Testis (tissue), 3 donors: Measurements from ENCODE around the gene RAB36. TPM values are rescaled to one million over a fixed set of nuclear protein-coding genes. Genes with fewer than 3 reads are reported as not detected.
"Not testable (repeated sequence)": the region's sequence is repeated elsewhere in the genome, so short reads cannot be mapped to it uniquely, and the experiment has no call there.

Experiments
- DNase-seq: peaks from one replicate; pipeline ENCODE4 v3.0.0-alpha.2; 2019
- H3K27ac ChIP-seq, 2 donors: fragments of 200-600 bp; sonication (generic); one replicate each; pipeline ENCODE4 v1.5.1; 2019
- H3K27me3 ChIP-seq: fragments of 200-600 bp; sonication (generic); one replicate; pipeline ENCODE4 v1.5.1; 2019
- H3K36me3 ChIP-seq: fragments of 200-600 bp; sonication (generic); one replicate; pipeline ENCODE4 v1.5.1; 2017; ENCODE audit warnings: low read depth; ENCODE audit errors: missing control alignments
- H3K4me1 ChIP-seq: fragments of 200-600 bp; sonication (generic); one replicate; pipeline ENCODE4 v1.5.1; 2019
- H3K4me3 ChIP-seq, 2 donors: fragments of 200-600 bp; sonication (generic); one replicate each; pipeline ENCODE4 v1.5.1; 2017 to 2019
- H3K9me3 ChIP-seq: fragments of 200-600 bp; sonication (generic); one replicate; pipeline ENCODE4 v1.5.1; 2017
- CTCF ChIP-seq, 3 experiments: fragments of 450-650 bp in 2 of 3; fragments of 200-600 bp in 1 of 3; sonication (generic) in 1 of 3; IDR thresholded peaks; one replicate each; pipeline ENCODE4 v1.5.1; 2016 to 2019; ENCODE audit warnings: antibody characterized with exemption in 3 of 3, mild to moderate bottlenecking in 2 of 3, moderate library complexity in 1 of 3
- POLR2A ChIP-seq: fragments of 450-650 bp; IDR thresholded peaks from one replicate; pipeline ENCODE4 v1.6.1; 2017; ENCODE audit warnings: antibody characterized with exemption, mild to moderate bottlenecking, moderate library complexity
- whole genome bisulfite sequencing, 2 donors: methylation state at CpG; one replicate each; pipeline ENCODE4 v1.1.5; 2018; 5-methylcytosine and 5-hydroxymethylcytosine counted together
- intact Hi-C: fragments of 100-400 bp; cut with DNase I; formaldehyde crosslinking; loops from one replicate; pipeline ENCODE4 v1.15.1; 2023; ENCODE audit warnings: low total_unique reads
- polyA plus RNA-seq: library from polyadenylated mRNA; stranded (reverse); fragments of 350-450 nt; fragmentation: Illumina TruSeq; extraction: RNeasy Lipid Tissue Mini Kit (QIAGEN cat#74804); gene quantifications from one replicate; pipeline ENCODE4 v1.2.3, GENCODE V29; 2014; ENCODE audit warnings: low read depth, low replicate concordance; ENCODE audit not compliant: insufficient read depth
- total RNA-seq, 2 donors: library from RNA; depleted of rRNA; stranded (reverse); fragments of >200 nt; gene quantifications; one replicate each; pipeline ENCODE4 v1.2.3, GENCODE V29; 2016

Gene RAB36
- total and polyA plus RNA-seq, 3 donors from 2014 or later: 7.4 to 11.1 (median 7.5) TPM

GRCh38 chr22:23130697-23131096 is 14.6 kb upstream of the RAB36 start:
- DNase-seq: no peak
- H3K4me1 ChIP-seq: peaks cover 4% of the 10 kb centered on the region
- no peaks in the 10 kb centered on the region for H3K27me3 ChIP-seq
- TF ChIP-seq CTCF (IDR thresholded peaks at IDR 0.05) (no peak), POLR2A (no peak)
- no peak overlapping the region for H3K27ac ChIP-seq
- no peaks in the 10 kb centered on the region for H3K36me3 ChIP-seq
- no peaks in the 10 kb centered on the region for H3K9me3 ChIP-seq
- intact Hi-C loops: no loop called here
- WGBS, 2 donors: 85 to 87% methylated on average over 2 to 3 of the region's 3 CpGs
- no peak overlapping the region for H3K4me3 ChIP-seq

- Histone ChIP-seq H3K4me3 (no peak overlapping the region), H3K27ac (no peak overlapping the region), H3K9me3 (no peaks in the 10 kb centered on the region), H3K36me3 (no peaks in the 10 kb centered on the region), H3K4me1 (peaks cover 4% of the 10 kb centered on the region), H3K27me3 (no peaks in the 10 kb centered on the region)
- no peak for DNase-seq
- TF ChIP-seq POLR2A: no peak
- 77 to 92% methylated on average over 6 of the region's 6 CpGs for WGBS, 2 donors
- intact Hi-C loops: no loop called here
These were observed 13.3 kb upstream of the RAB36 start for GRCh38 chr22:23131931-23132330.

- H3K27me3 ChIP-seq: no peaks in the 10 kb centered on the region
- DNase-seq: no peak
- H3K4me1 ChIP-seq: peaks cover 4% of the 10 kb centered on the region
- intact Hi-C loops: no loop called here
- no peaks in the 10 kb centered on the region for H3K36me3 ChIP-seq
- H3K4me3 ChIP-seq: no peak overlapping the region
- H3K27ac ChIP-seq: no peak overlapping the region
- TF ChIP-seq CTCF (IDR thresholded peaks at IDR 0.05) (no peak), POLR2A (no peak)
- 94 to 96% methylated on average over 7 to 10 of the region's 10 CpGs for WGBS, 2 donors
- H3K9me3 ChIP-seq: no peaks in the 10 kb centered on the region
These were observed 12.7 kb upstream of the RAB36 start for GRCh38 chr22:23132376-23133091.

GRCh38 chr22:23133922-23134321 is 11.4 kb upstream of the RAB36 start:
- Histone ChIP-seq H3K4me3 (no peak overlapping the region), H3K27me3 (no peaks in the 10 kb centered on the region), H3K36me3 (no peaks in the 10 kb centered on the region), H3K4me1 (no peaks in the 10 kb centered on the region), H3K27ac (no peak overlapping the region), H3K9me3 (no peaks in the 10 kb centered on the region)
- no peak for DNase-seq
- 95% methylated on average over 10 of the region's 10 CpGs for WGBS, 2 donors
- TF ChIP-seq CTCF (IDR thresholded peaks at IDR 0.05) (no peak), POLR2A (no peak)
- intact Hi-C loops: no loop called here

GRCh38 chr22:23136991-23137390 is 8.3 kb upstream of the RAB36 start:
- H3K27me3 ChIP-seq, H3K4me1 ChIP-seq, H3K9me3 ChIP-seq, H3K4me3 ChIP-seq, DNase-seq, intact Hi-C loops, H3K27ac ChIP-seq, H3K36me3 ChIP-seq: not testable (repeated sequence)
- WGBS, 2 donors: 90 to 92% methylated on average over 4 of the region's 4 CpGs

- intact Hi-C loops: no loop called here
- WGBS, 2 donors: 81 to 92% methylated on average over 3 of the region's 3 CpGs
- TF ChIP-seq CTCF (IDR thresholded peaks at IDR 0.05): no peak
- TF ChIP-seq POLR2A: no peak
- Histone ChIP-seq H3K36me3 (no peaks in the 10 kb centered on the region), H3K4me3 (no peak overlapping the region), H3K4me1 (peaks cover 6% of the 10 kb centered on the region), H3K27me3 (no peaks in the 10 kb centered on the region), H3K27ac (no peak overlapping the region), H3K9me3 (no peaks in the 10 kb centered on the region)
- DNase-seq: no peak
These were observed 7.8 kb upstream of the RAB36 start for GRCh38 chr22:23137468-23137867.
